Activated CD4-positive, CD25-positive, alpha-beta regulatory T cell treated with anti-CD3 and anti-CD28 coated beads, Interleukin-2, amount 50 U/mL, for 24 hours (primary cell): ENCODE measurements around the gene ATP2B3.

Source experiments
- ATAC-seq, 2 donors: fragments of 150-1000 bp; cut with Tn5 transposase; one replicate each; pipeline ENCODE4 v1.10.0; 2021; ENCODE audit warnings: mild to moderate bottlenecking in 1 of 2, moderate library complexity in 1 of 2

Gene ATP2B3

GRCh38 chrX:153623310-153624029 lies 106.0 kb downstream of the ATP2B3 start:
- no peak for ATAC-seq

GRCh38 chrX:153624196-153625091 lies 107.0 kb downstream of the ATP2B3 start:
- no peak for ATAC-seq

GRCh38 chrX:153625271-153626024 lies 108.0 kb downstream of the ATP2B3 start:
- no peak for ATAC-seq

- ATAC-seq: no peak
These were observed 108.7 kb downstream of the ATP2B3 start for GRCh38 chrX:153626025-153626633.

GRCh38 chrX:153626863-153627674 lies 109.6 kb downstream of the ATP2B3 start:
- no peak for ATAC-seq

GRCh38 chrX:153627675-153628111 lies 110.3 kb downstream of the ATP2B3 start:
- ATAC-seq: no peak

- ATAC-seq: no peak
These were observed 110.7 kb downstream of the ATP2B3 start for GRCh38 chrX:153628129-153628528.

- no peak for ATAC-seq
These were observed 111.2 kb downstream of the ATP2B3 start for GRCh38 chrX:153628665-153629064.

- ATAC-seq: no peak
These were observed 113.9 kb downstream of the ATP2B3 start for GRCh38 chrX:153631346-153631745.

GRCh38 chrX:153631907-153632594 lies 114.6 kb downstream of the ATP2B3 start:
- ATAC-seq: no peak
